PC-3 (cell line): ENCODE results near the gene GABARAP. TPM values are rescaled to one million over a fixed set of nuclear protein-coding genes. Genes with fewer than 3 reads are reported as not detected.

Experiments
- ATAC-seq: fragments of 200-7000 bp; cut with Tn5 transposase; 2 replicates; pipeline ENCODE4 v1.9.1; 2020; ENCODE audit warnings: mild to moderate bottlenecking, moderate library complexity
- BruUV-seq: library from RNA; stranded (reverse); fragments of 400-500 nt; replicated peaks from 2 replicates; lab custom pipeline; 2021; lab: Mats Ljungman, UMichigan
- CTCF ChIA-PET: fragments of 300-600 bp; sonication (Branson Sonifier 250); formaldehyde crosslinking; loops from one replicate; lab custom pipeline; 2022; ENCODE audit warnings: antibody characterized with exemption; lab: Charles Lee
- POLR2A ChIA-PET: fragments of 300-600 bp; sonication (Branson Sonifier 250); formaldehyde crosslinking; loops from one replicate; lab custom pipeline; 2022; ENCODE audit warnings: antibody characterized with exemption; ENCODE audit not compliant: unreplicated experiment; lab: Charles Lee
- DNase-seq: peaks from one replicate; pipeline ENCODE4 v3.0.0-alpha.2; 2015
- H2AFZ ChIP-seq: fragments of 300-600 bp; sonication (generic); 2 replicates; pipeline ENCODE4 v1.6.0; 2016; ENCODE audit warnings: antibody characterized with exemption, low read length
- H3F3A ChIP-seq: fragments of 300-600 bp; sonication (generic); one replicate; pipeline ENCODE4 v1.6.0; 2017; ENCODE audit warnings: antibody characterized with exemption, low read length, control low read depth, mild to moderate bottlenecking; ENCODE audit not compliant: unreplicated experiment
- H3K27ac ChIP-seq: fragments of 300-600 bp; sonication (generic); 2 replicates; pipeline ENCODE4 v1.5.1; 2016; ENCODE audit warnings: mild to moderate bottlenecking, low read length
- H3K27me3 ChIP-seq: fragments of 300-600 bp; sonication (generic); 2 replicates; pipeline ENCODE4 v1.6.1; 2016; ENCODE audit warnings: low read length, mixed read lengths
- H3K36me3 ChIP-seq: fragments of 300-600 bp; sonication (generic); 2 replicates; pipeline ENCODE4 v1.6.1; 2016; ENCODE audit warnings: low read depth, mixed run types, low read length, mixed read lengths
- H3K4me1 ChIP-seq: fragments of 300-600 bp; sonication (generic); 2 replicates; pipeline ENCODE4 v1.5.1; 2016; ENCODE audit warnings: low read length; ENCODE audit not compliant: insufficient read depth
- H3K4me2 ChIP-seq: fragments of 300-600 bp; sonication (generic); 2 replicates; pipeline ENCODE4 v1.6.0; 2016; ENCODE audit warnings: low read length
- H3K4me3 ChIP-seq: fragments of 300-600 bp; sonication (generic); 2 replicates; pipeline ENCODE4 v1.5.1; 2016; ENCODE audit warnings: mild to moderate bottlenecking, low read length, mixed read lengths
- H3K79me2 ChIP-seq: fragments of 300-600 bp; sonication (generic); 2 replicates; pipeline ENCODE4 v1.6.1; 2017; ENCODE audit warnings: low read length, mixed read lengths
- H3K9ac ChIP-seq: fragments of 300-600 bp; sonication (generic); 2 replicates; pipeline ENCODE4 v1.6.0; 2016; ENCODE audit warnings: mild to moderate bottlenecking, low read length
- H3K9me2 ChIP-seq: fragments of 300-600 bp; sonication (generic); replicated peaks from 2 replicates; pipeline ENCODE4 v1.6.1; 2016; ENCODE audit warnings: mixed run types, low read length, mixed read lengths
- H3K9me3 ChIP-seq: fragments of 300-600 bp; sonication (generic); 2 replicates; pipeline ENCODE4 v1.6.1; 2016; ENCODE audit warnings: low read length, mixed read lengths
- H4K20me1 ChIP-seq: fragments of 300-600 bp; sonication (generic); 2 replicates; pipeline ENCODE4 v1.6.1; 2016; ENCODE audit warnings: low read length, mixed read lengths
- EZH2 ChIP-seq: fragments of 300-600 bp; sonication (generic); IDR thresholded peaks from one replicate; pipeline ENCODE4 v1.6.1; 2017; ENCODE audit warnings: antibody characterized with exemption, mild to moderate bottlenecking, low read length; ENCODE audit not compliant: unreplicated experiment
- EZH2phosphoT487 ChIP-seq: fragments of 300-600 bp; sonication (generic); IDR thresholded peaks from 2 replicates; pipeline ENCODE4 v1.6.1; 2018; ENCODE audit warnings: mild to moderate bottlenecking, antibody characterized with exemption, low read length, borderline replicate concordance
- intact Hi-C: fragments of 100-400 bp; cut with micrococcal nuclease; formaldehyde crosslinking; loops from 2 replicates; pipeline ENCODE4 v1.9.0; 2023
- total RNA-seq: library from RNA; depleted of rRNA; stranded (reverse); fragments of >200 nt; gene quantifications from 2 replicates; pipeline ENCODE4 v1.2.3, GENCODE V29; 2014
- TF ChIP-seq, protein P1 (sequence below): fragments of 300-600 bp; sonication (generic); conservative IDR thresholded peaks from 2 replicates; pipeline ENCODE4 v1.5.1; 2017; ENCODE audit warnings: antibody characterized with exemption, low read depth, mild to moderate bottlenecking, low read length

The GABARAP gene
- total RNA-seq, 1 experiment from 2014 or later: 103 TPM

DNA sequence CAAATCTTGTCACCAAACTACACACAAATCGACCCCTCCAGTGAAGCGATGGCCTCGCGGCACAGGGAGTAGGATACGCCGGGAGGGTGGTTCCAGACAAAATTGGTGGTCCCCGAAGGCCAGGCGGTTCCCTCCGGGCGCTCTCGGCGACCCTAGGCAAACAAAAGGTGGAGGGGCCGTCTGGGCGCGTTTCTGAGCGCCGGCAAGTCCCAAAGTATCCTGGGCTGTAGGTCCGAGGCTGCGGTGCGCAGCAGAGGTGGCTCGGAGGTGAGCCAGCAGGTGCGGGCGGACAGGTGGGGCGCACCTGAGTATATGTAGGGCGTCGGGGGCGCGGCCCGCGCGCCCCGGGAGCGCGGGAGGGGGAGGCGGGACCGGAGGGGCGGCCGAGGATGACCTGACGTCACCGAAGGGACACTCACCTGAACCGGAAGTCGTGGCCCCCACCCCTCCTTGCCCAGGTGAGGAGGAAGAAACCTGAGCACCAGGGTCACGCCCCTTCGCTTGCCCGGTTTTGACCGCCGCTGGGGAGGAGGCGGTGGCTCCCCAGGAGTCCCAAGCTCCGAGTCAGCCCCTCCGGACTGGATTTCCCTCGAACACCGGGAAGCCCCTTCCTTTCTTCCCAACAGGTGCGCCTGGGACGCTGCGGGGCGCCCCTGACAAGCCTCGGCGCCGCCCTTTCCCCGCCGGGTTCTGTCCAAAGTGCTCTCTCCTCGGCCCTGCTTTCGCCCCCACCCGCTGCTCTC is 20.1 kb upstream of the GABARAP start, which contains the start of gene CLDN7:
Gene CLDN7, minus strand, starts transcription at position 287 of the 743 bp plus-strand sequence. CDS start 435 bp downstream, outside the sequence.
- CTCF ChIA-PET: no interaction called here
- peak within 1 kb of the TSS; percentile 93 for H3K9ac ChIP-seq
- peaks cover 27% of the 10 kb centered on the region for H3K4me1 ChIP-seq

DNA sequence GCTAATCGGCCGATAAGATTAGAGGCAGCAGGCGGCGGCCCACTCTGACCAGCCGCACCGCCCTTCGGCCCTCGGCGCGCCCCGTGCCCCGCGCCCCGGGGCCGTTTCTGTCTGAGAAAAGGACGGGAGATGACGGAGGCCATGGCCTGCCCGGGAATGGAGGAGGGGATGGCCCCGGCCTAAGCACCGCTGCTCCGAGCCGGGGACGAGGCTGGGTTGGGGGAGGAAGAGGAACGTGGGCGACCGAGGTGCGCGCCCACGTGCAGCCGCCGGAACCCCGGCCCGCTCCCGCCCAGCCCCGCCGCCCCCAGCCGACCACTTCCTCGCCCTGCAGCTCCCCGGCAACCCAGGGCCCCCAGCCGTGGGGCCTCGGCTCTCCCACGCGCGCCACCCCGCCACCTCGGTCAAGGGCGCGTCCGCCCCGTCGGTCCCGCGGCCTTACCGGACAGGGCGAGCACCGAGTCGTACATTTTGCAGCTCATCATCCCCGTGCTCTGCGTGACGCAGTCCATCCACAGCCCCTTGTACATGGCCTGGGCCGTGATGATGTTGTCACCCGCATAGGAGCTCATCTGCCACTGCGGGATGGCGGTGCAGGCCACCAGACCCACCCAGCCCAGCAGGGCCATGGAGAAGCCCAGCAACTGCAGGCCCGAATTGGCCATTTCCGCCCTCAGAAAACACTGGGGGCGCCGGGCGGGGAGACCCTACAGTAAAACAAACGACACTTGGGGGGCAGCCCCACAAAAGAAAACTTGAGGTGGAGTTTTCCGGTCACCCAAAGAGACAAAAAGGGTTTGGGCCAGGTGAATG is 19.3 kb upstream of the GABARAP start:
- TF ChIP-seq EZH2phosphoT487: no peak
- no peak for TF ChIP-seq EZH2
- TF ChIP-seq, protein P1, sequence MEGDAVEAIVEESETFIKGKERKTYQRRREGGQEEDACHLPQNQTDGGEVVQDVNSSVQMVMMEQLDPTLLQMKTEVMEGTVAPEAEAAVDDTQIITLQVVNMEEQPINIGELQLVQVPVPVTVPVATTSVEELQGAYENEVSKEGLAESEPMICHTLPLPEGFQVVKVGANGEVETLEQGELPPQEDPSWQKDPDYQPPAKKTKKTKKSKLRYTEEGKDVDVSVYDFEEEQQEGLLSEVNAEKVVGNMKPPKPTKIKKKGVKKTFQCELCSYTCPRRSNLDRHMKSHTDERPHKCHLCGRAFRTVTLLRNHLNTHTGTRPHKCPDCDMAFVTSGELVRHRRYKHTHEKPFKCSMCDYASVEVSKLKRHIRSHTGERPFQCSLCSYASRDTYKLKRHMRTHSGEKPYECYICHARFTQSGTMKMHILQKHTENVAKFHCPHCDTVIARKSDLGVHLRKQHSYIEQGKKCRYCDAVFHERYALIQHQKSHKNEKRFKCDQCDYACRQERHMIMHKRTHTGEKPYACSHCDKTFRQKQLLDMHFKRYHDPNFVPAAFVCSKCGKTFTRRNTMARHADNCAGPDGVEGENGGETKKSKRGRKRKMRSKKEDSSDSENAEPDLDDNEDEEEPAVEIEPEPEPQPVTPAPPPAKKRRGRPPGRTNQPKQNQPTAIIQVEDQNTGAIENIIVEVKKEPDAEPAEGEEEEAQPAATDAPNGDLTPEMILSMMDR: no peak
- ChIA-PET POLR2A (no interaction called here), CTCF (interaction anchor here (0.6 kb wide), 1 partner anchor 41 kb away, joined by 3 read pairs; no protein-coding TSS in a partner anchor)
- H3K4me2 ChIP-seq: peak overlapping the region; percentile 96
- H4K20me1 ChIP-seq: peaks cover 14% of the 10 kb centered on the region; the same call in 1 of the 2 replicates
- peaks cover 27% of the 10 kb centered on the region for H3K4me1 ChIP-seq
- no peaks in the 10 kb centered on the region for H3K27me3 ChIP-seq
- no peaks in the 10 kb centered on the region for H3K9me3 ChIP-seq
- no peak for DNase-seq
- no peak overlapping the region for H2AFZ ChIP-seq
- BruUV-seq: TSS peak; percentile 72
- peak; percentile 5 for ATAC-seq
- H3K4me3 ChIP-seq: peak overlapping the region; percentile 97
- H3K9me2 ChIP-seq: no peaks in the 10 kb centered on the region
- H3K36me3 ChIP-seq: peaks cover 4% of the 10 kb centered on the region; the same call in 1 of the 2 replicates
- H3K9ac ChIP-seq: peak overlapping the region; percentile 93
- no peaks in the 10 kb centered on the region for H3F3A ChIP-seq
- intact Hi-C loops: loop anchor here (1.0 to 5.0 kb wide), 2 partner anchors 9 to 221 kb away; partner anchors contain the start of genes ELP5, POLR2A and SLC35G6
- H3K79me2 ChIP-seq: peaks cover 45% of the 10 kb centered on the region
- H3K27ac ChIP-seq: peak overlapping the region; percentile 83

More for the DNA sequence above, 20.1 kb upstream of the GABARAP start, which contains the start of gene CLDN7:
- Histone ChIP-seq H3F3A (no peaks in the 10 kb centered on the region), H3K27ac (peak within 1 kb of the TSS; percentile 93), H3K4me3 (peak within 1 kb of the TSS; percentile 97), H3K27me3 (no peaks in the 10 kb centered on the region), H2AFZ (peak within 1 kb of the TSS; percentile 65), H3K36me3 (peaks cover 4% of the 10 kb centered on the region; the same call in 1 of the 2 replicates), H3K4me2 (peak within 1 kb of the TSS; percentile 96), H3K79me2 (peaks cover 45% of the 10 kb centered on the region), H4K20me1 (peaks cover 14% of the 10 kb centered on the region; the same call in 1 of the 2 replicates), H3K9me3 (no peaks in the 10 kb centered on the region), H3K9me2 (no peaks in the 10 kb centered on the region)
- BruUV-seq: no TSS peak
- peak; percentile 85 for DNase-seq
- TF ChIP-seq EZH2phosphoT487 (no peak), EZH2 (no peak)
- TF ChIP-seq, protein P1: 0 out of 2 replicates have a peak, but pooled peaks have one; percentile 29
- ATAC-seq: peak; percentile 37
- intact Hi-C loops: loop anchor here (1.0 to 5.0 kb wide), 2 partner anchors 10 to 220 kb away; partner anchors contain the start of genes ELP5, POLR2A and SLC35G6
- POLR2A ChIA-PET: no interaction called here
